Dedifferentiated amniotic fluid mesenchymal stem cell (primary cell): ENCODE data around the gene PXMP4.

ENCODE experiments used
- DNase-seq: peaks from one replicate; pipeline ENCODE4 v3.0.0-alpha.2; 2016; ENCODE audit errors: extremely low spot score

Gene PXMP4

DNA sequence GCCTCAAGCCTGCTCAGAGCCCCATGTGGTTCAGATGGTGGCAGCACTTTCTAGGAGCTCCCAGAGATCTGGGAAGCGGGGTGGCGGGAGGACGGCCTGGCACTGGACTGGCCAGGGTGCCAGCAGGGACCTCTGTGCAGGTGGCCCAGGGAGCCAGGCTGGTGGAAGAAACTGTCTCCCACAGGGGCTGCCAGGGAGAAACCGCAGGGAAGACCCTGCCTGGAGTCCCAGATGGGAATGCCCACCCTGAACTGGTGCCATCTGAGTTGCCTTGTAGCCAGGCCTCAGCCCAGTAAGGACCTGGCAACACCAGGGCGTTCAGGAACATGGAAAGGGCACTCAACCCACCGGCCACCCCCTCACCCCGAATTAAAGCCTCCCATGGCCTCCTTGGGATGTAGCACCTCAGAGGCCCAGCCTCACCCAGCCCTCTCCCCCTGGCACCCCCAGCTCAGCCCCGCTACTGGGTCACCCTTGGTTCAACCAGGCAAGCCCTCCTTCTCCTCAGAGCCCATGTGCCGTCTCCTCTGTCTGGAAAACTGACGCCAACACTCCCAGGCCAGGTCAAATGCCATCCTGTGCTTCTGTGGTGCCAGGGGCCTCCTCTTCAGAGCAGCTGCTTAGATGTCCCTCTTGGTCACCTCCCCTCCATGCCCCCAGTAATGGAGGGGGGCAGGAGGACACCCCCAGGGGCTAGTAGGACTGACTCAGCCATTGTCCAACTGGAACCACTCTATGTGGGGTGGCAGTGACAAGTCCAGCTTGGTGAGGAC lies 63.9 kb downstream of the PXMP4 start:
- DNase-seq = no peak

DNA sequence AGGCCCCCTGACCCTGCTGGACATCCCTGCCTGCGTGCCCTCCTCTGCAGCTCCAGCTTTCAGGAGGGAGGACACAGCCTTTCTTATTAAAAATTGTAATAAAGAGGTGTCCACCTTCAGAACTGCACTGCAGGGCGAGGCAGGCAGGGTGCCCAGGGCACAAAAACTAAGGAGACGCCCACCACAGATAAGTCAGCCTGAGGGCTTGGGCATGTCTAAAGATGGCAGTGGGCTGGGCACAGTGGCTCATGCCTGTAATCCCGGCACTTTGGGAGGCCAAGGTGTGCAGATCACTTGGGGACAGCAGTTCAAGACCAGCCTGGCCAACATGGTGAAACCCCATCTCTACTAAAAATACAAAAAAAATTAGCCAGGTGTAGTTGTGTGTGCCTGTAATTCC lies 64.9 kb downstream of the PXMP4 start:
- DNase-seq = no peak

DNA sequence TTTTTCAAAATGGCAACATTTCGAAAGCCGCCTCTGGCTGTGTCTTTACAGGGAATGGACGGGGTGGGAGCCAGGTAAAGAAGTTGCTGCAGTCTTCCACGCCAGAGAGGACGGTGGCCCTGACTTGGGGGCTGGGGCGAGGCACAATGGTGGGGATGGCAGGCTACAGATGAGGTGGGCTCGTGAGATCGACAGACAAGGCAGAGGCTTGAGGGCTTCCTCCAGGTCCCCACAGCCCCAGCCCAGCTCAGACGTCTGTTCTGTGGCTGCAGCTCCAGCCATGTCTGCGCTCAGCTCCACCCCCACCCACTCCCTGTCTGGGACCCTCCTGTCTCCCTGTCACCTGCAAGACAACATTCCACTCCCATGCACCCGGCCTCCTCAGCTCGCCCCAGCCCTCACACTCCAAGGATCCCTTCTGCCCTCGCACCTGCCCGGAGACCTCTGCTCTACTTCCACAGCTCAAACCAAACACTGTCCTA lies 65.4 kb downstream of the PXMP4 start:
- no peak for DNase-seq

DNA sequence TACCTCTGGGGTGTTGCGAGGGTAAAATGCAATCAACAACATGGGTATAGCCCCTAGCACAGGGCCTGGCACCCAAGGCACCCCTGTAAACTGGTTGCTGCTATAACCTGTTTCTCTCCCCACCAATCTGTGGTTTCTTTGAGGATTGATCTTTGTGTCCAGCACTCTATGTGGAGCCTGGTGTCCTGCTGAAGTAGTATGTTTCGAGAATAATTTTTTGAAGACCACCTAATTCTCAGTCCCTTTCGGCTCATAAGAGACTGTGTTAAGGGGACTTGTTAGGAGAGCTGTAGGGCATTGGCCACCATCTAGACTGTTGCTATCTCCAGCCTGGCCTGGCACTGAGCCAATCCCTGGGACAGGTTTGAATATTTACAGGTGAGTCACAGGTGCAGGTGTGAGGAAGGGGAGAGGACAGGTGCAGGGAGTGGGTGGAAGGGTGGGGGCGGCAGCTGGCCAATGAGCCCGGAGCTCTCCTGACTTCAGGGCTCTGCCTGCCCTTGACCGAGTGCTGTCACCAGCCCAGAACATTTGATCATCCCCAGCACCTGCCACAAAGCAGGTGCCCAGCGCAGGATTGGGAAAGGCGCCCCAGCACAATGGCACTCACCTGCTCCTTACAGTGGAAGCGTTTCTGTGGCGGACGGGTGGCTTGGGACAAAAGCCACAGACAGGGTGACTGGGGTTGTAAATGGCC lies 66.1 kb downstream of the PXMP4 start:
- DNase-seq = no peak

DNA sequence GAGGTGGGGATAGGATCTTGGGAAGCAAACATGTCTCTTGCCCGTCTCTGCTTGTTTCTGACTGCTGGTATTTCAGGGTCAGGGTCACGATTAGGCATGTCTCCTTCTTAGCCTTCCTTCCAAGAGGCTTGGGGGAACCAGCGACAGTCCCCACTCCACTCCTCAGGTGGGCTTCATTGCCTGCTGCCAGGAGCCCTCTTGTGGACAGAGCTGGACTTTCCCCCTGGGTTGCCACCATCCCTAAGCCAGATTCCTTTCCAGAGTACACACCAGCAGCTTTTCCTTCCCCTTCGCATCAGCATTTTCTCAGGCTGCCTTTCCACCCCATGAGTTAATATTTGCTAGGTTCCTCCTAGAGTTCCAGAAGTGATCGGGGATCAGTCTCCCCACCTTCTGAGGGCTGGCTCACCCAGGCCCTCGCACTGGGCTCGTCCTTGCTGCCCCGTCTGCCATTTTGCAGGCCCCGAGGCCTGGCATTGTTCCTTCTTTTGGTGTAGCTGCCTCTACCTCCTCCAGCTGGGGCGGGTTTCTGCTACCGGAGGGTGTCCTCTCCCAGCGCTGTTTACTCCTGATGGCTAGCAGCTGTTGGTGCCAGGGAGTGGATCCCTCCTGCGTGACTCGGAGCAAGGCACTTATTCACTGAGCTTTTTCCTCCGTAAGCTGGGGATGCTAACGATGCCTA lies 66.8 kb downstream of the PXMP4 start:
- DNase-seq = peak; percentile 31
